Kidney glomerular epithelial cell (primary cell): ENCODE results near the gene HMG20A.

Source experiments
- DNase-seq: peaks from one replicate; lab custom pipeline; 2025; lab: John Stamatoyannopoulos, UW

HMG20A gene

DNA sequence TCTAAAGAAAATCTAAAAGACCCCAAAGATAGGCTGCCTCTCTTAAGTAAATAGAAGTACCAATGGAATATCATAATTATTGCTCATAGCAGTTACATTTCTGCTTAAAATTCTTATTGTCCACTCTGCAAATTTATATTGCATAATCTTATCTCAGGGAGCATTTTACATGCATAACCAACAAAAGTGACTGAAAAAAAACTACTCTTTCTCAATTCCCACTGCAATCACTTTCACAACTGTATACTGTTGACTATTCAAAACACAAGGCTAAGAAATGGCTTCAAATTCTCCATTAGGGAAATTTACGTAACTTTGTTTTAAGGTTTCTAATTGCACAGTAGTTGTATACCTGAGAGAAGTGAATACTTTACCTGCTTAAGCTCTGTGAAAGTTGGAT is 56.3 kb downstream of the HMG20A start:
- no peak for DNase-seq

DNA sequence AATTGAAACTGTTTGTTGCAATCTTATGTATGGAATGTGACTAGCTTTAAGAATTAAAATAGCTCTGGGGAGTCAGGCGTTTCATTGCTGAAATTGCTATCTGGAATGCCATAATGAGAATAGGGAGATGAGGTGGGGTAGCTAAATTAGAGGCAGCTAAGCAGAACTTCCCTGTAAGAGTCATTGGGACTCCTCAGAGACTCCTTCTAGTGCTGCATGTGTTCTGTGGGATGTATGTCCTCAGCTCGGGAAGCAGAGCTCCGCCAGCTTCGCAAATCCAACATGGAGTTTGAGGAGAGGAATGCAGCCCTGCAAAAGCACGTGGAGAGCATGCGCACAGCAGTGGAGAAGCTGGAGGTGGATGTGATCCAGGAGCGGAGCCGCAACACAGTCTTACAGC is 57.4 kb downstream of the HMG20A start:
- DNase-seq = no peak

DNA sequence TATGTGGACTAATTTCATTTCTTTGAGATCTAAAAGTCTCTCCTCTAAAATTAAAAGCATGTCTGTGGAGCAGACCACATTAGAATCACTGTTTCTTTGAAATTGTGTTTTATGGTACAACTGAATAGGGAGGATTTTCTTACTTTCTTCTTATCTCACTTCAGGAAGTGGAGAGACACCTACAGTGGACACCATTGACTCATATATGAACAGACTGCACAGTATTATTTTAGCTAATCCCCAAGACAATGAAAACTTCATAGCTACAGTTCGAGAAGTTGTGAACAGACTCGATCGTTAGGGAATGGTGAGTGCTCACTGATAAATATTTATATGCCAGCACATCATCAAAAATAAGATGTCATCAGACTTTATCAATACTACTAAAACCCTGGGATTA is 58.3 kb downstream of the HMG20A start:
- no peak for DNase-seq

DNA sequence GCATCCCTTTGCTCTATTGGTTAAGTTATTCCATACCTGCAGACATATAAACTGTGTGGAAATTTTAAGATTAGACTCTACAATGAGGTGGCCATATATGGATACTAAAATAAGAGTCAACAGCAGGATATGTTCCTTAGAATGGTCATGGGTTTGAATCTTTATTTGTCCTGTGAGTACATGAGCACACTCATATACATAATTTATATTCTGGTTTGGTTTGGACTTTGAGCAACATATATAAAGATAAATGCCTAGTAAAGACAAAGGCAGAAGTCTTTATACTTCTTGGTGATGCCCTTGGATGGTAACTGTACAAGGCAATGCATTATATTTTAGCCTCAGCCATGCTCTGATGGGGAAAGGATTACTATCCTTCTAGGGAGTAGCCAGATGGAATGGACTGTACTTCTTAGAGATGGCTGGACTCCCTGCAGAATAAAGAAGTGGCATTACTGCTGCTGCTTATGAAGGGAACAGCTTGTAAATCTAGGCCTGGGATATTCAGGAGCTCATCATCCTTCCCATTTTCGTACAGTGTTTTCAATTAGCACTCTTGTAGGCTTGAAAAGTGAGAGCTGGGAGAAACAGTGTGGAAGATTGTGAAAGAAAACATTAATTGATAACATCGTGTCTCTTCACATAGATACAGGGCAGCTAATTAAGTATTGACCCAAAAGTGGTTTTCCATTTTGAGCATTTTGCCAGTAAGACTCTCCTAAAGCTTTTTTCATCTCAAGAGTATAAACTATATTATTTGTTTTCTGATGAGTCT is 60.4 kb downstream of the HMG20A start:
- DNase-seq = no peak

DNA sequence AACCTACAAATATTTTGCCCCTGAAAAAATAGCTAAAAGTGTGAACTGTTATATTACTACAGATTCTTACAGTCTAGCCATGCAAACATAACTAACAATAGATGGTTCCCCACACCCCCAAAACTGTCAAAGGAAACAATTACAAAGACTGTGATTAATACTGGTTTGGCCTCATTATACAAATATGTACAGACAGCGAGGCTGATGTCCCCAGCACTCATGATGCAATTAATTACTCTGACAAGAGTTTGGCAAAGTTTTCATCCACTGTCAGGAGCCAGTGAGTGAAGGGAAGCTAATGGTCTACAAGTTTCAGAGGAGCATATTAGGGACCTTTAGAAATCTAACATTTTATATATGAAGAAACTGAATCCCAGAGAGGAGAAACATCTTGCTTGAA is 61.0 kb downstream of the HMG20A start:
- peak; percentile 55 for DNase-seq

DNA sequence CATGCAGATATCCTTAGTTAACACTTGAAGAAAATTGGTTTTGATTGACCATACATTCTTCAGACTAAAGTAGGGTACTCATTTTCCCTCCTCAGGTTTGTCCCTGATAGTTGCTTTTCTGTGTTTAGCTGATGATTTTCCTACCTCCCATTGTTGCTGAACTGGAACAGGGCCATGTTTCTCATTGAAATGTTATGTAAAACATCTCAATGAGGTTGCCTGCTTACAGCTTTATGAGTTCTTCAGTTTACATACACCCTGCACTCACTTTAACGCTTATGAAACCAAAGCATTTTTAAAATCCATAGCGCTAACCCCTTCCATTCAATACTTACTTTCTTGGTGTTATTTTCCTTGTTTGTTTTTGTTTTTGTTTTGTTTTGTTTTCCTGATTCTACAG is 61.9 kb downstream of the HMG20A start:
- peak; percentile 62 for DNase-seq

DNA sequence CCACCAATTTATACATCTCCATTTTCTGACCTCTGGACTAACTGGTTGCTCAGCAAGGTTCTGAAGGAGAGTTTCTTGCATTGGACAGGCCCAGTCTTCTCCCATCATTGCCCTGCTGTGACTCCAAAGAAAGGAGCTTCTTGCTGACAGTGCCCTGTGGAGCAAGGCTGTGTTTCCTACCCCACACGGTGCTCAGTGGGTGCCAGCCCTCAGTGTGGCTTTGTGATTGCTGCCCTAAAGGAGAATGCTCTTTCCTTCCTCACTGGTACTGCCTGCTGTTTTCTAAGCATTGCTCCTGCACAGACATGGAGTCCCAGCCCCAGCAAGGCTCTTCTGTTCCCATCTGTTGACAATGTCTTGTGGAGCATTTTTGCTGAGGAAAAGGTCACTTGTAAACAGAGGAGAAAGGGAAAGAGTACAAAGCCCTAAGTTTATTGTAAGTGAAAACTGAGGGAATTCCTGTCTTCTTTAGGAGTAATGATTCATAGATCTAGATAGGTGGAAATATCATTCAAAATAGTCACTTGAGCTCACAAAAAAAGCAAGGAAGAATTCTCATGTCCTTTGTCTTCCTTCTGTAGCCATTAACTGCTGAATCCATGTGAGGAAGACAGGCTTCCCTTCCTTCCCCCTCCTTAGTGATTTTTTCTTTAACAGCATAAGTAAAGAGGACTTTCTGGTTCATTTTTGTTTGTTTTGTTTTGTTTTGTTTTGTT is 62.9 kb downstream of the HMG20A start:
- DNase-seq = no peak

DNA sequence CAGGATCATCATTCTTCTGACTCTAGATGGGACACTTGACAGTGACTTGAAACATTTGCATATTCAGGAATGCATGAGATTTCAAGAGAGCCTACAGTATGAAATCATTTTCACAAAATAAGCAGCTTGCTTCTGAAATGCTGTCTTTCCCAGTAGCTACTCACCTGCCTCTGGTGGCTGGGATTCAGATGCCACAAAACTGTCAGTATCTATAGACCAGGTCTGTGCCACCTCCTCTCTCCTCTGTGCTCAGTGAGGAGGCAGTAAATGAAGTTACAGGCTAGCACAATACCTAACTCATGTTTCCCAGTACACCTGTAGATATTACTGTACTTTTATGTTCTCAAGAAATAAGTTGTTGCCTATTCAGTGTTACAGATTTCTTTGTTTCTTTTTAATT is 64.3 kb downstream of the HMG20A start:
- no peak for DNase-seq

DNA sequence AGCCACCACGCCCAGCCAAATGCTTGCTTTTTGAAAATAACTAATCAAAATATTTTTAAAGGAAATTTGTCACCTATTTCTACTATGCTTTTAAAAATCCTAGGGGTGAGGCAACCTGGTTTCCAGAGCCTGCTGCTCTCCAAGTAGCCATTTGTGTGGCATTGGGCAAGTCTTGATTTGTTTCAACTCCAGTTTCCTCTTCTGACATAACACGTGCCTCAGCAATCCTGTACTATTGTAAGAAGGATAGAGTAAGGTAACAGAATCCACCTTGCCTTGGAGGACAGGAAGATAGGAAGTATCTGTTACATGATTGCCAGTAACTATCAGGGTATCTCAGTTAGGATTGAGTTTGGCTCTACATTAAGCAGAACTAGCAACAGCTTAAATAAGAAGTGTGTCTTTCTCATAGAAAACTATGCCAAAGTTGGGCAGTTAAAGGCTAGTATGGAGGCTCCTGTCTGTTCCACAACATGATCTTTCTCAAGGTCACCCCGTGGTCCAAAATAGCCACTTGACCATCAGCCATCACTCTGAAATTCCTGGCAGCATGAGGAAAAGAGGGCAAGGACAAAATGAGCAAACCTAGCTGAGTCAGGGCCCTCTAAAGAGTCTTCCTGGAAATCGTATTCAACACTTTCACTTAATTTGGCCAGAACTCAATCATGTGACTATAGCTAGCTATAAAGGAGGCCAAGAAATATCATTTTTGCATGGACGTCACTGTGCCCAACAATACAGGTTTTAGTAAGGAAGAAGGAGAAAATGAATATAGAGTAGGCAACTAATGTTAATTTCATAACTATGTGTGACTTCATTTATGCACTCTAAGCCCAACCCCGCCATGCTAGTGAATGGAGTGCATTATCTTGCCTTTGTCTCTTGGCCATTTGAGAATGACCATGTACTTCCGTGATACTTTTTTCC is 66.1 kb downstream of the HMG20A start:
- no peak for DNase-seq

DNA sequence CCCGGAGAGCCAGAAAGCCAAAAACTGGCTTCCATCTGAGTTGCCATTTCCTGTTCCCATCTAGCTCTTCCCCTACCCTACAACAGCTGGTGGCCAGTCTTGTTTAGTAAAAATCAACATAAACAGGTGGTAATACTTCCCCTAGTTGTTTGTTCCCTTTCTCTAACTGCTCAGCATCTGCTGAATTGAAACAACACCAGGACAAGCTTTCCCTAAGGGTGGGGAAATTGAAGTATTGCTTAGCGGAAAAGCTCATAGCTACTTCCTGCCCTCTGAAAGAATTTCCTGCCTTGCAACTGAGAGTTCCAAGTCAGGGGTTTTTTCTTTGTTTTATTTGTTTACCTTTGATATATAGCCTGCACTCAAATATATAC is 66.8 kb downstream of the HMG20A start:
- no peak for DNase-seq

DNA sequence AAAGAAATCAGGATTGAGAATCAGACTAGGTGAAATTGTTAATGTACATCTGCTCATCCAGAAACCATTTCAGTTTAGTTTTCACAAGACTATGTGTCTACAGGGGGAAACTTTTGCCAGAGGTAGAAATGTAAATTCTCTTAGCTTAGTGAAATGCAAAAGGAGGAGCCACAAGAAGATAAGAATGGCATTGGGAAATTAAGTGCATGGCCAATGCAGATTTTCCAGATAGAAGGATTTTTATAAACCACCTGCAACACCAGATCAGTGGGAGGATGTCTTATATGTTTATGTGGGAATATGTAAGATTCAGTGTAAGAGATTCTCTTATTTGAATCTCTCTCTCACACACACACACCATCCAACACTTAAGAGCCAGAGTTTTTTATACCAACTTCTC is 67.2 kb downstream of the HMG20A start:
- DNase-seq = no peak

DNA sequence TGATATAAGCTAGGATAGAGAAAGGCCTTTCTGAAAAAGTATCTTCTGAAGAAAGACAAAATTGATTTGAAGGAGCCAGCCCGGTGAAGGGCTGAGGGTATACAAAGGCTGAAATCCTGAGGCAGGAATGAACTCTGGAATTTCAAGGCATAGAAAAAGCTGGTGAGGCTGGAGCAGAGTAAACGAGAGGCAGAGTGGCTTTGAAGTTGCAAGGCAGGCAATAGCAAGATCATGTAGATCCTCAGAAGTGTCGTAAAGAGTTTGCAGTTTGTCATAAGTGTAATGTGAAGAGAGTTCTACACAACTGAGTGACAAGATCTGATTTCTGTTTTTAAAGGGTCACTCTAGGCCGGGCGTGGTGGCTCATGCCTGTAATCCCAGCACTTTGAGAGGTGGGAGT is 69.0 kb downstream of the HMG20A start:
- no peak for DNase-seq

DNA sequence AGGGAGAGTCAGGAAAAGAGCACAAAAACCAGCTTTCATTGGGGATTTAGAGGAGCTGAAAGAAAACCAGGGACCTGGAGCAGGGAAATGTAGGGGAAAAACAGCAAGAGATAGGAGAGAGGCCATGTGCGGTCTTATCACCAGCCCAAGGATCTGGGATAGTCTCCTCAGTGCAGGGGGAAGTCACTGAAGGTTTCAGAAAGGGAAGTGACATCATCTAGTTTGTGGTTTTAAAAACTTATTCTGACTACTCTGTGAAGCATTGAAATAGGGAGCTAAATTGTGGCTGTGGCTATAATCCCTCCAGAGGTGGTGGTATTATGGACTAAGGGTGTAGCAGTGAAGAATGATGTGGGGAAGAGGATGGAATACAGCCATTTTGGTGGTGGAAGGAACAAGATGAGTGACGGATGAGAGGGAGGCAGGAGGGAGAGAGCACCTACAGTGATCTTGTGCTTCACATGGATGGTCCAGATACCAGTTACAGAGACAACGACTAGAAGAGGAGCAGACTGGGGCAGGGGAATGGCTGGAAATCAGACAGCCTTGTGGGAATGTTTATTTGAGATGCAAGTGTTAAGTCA is 72.7 kb downstream of the HMG20A start:
- no peak for DNase-seq

DNA sequence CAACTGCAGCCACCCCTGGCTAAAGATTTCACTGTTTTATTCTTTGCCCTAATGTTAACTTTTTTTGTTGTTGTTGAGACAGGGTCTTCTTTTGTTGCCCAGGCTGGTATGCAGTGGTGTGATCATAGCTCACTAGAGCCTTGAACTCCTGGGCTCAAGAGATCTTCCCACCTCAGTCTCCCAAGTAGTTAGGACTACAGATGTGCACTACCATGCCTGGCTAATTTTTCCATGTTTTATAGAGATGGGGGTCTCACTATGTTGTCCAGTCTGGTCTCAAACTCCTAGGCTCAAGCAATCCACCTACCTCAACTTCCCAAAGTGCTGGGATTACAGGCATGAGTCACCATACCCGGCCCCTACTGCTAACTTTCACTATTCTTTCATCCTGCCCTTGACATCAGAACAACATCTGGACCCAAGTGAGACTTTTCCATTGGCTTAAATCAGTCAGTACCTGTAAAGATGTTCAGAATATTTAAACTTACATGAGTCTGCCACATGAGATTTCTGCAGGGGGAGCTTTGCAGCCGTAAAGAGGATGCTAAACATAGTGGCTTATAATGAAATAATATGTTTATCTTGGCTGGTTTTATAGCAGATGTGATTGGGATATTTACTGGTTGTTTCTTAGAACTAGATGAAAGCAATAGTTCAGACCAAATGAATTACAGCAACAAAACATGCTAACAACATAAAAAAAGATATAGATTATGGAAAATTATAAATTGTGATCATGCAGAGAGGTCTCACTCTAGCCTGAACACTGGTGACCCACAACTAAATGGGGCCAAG is 73.6 kb downstream of the HMG20A start:
- no peak for DNase-seq

DNA sequence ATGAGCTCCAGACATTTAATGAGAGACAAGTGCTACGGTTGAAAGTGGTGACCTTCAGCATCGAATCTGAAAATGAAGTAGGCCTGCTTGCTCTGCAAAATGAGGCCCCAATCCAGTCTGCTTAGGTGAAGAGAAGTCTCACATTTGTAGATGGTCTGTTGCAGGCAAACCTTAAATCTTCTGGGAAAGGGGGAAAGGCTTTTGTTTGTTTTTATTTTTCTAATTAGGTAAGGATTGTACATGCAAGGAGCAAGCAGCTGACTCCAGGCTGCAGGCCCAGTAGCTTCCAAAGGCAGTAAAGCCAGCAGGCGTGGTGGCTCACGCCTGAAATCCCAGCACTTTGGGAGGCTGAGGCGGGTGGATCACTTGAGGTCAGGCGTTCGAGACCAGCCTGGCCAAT is 74.3 kb downstream of the HMG20A start:
- no peak for DNase-seq

DNA sequence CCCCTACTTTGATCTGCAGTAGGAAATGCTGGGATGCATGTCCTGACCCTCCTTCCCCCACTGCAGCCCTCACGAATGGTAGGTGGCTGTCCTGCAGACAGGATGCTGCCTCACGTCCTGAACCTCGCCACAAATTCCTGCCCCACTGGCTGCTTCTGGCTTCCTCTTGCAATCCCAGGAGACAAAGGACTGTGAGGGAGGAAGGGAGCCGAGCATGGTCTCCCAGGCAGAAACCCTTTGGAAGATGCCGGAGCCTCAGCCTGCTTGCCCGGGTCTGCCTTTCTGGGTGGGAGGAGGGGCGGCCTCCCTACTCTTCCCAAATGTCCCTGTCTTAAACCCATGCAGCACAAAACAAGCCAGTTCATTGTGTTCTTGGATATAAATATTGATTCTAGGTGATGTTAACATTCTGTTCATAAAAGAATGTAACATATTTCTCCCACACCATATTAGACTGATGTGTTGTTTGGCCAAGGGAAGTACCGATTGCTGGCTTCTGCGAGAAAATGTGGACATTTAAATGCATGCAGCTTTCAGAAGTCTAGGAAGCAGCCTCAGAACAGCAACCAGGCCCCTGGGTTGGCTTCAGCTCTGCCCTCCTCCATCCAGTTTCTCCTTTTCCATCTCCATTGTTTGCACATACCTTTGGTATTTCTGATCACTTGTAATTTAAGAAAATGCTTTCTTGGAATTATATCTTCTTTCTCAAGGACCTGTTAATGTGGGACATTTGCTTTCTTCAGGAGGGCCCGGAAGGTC is 75.3 kb downstream of the HMG20A start:
- DNase-seq = no peak

DNA sequence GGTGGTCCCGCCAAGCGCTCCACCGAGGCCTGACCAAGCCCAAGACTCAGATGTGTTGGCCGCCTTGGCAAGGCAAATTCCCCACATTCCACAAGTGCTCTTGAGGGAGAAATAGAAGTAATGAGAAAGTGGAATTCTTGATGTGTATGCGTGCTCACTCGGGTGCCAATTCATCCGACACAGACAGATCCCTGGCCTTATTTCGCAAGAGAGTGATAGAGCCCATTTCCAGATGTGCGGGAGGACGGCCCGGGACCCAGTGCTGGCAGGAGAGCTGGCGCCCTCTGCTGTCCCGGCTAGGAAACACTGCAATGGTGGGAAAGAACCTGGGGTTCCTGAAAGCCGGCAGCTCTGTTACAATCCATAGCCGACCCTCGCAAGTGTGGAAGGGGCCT is 76.0 kb downstream of the HMG20A start:
- peak; percentile 87 for DNase-seq

DNA sequence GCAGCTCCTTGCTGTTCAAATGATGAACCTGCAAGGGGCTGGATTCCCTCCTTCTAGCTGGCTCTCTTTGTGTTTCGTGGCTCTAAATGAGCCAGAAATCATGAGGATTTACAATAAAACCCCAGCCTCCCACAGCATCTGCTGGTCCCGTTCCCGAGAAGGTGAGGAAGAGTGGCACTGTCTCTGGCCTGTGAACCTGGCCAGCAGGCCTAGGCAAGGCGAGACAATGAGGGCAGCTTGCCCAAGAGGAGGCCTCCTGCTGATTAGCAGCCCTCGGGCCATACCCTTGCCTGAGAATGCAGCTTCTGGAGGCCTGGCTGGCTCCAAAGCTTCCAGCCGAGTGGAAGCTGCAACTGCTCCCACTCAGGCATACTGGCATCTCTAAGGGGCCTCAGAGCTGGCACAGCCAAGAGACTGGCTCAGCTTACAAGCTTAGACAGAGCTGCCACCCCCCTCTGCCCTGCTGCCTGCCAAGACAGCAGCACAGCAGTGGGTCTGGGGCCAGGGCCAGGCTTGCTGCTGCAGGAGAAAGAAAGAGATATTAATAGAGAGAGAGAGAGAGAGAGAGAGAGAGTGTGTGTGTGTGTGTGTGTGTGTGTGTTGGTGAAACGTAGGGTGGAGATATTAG is 76.5 kb downstream of the HMG20A start:
- DNase-seq = no peak

DNA sequence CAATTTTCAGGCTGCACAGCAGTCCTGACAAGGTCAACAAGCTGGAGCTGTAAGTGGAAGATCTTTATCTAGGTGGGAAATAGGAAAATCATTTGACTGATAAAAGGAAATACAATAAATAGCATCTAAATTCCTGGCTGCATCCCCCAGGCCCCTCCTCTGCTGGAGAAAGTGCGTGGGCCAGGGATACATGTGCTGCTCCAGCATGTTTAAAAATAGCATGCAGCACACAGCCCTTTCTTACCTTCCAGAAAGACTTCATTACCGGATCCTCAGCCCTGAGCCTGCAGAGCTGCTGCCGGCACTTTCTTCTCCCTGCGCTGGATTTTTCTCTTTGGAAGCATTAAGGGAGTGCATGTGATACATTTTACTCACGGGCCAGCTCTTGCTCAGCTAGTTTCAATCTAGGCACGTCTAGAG is 77.3 kb downstream of the HMG20A start:
- DNase-seq = no peak

DNA sequence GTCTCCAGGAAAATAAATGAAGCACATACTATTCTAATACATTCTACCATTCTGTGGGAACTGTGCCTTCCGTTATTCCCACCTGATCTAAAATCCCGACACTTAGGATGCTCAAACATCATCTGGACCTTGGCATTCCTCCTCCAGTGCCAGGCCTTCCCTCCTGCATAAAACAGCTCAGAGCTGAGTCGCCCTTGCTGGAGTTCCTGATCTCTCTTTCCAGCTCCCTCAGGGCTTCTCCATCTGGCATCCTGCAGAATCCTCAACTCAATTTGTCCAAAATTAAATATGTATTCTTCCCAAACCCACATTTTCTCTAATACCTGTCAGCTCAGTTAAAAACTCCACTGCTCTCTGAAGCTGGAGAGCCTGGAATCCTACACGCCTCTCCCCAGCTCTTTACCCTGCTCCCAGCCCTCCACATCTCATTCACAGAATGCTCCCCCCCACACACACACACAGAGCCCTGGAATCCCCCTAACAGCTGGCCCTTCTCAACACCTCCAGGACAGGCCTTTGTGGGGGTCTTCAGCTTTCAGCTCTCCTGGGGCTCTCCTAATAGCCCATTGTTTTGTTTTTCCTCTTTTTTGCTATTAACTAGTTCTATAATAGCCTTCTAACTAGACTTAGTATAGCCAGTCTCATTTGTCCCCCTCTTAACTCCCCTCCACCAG is 78.5 kb downstream of the HMG20A start:
- no peak for DNase-seq
